Activated naive CD4-positive, alpha-beta T cell (primary cell): ENCODE measurements around the gene ZNF474.

Experiments used
- DNase-seq, 4 experiments: peaks; one replicate each; lab custom pipeline; 2025; lab: John Stamatoyannopoulos, UW

ZNF474 gene

DNA sequence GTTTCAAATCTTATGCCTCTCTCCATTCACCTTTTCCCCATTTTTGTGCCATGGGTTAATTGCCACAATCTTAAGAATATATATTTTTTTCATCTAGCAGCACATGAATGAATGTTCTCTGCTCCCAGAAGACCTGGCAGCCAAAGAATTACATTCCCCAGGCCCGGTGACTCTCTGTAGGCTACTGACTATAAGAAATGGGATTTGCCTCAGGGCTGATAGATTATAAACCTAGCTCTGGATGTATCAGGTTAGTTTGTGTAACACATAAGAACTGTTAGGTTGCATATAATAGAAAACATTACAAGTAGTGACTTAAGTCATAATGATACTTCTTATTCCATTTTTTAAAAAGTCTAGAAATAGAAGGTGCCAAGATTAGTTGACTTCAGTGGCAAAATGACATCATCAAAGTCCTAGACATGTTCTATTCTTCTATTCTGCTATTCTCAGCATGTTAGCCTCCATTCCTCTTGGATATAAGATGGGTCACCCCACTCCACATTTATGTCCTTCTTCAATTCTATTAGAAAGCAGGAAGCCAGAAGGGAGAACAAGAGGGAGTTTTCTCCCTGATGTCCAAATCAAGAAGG, 10.9 kb upstream of the ZNF474 start:
- DNase-seq = no peak

DNA sequence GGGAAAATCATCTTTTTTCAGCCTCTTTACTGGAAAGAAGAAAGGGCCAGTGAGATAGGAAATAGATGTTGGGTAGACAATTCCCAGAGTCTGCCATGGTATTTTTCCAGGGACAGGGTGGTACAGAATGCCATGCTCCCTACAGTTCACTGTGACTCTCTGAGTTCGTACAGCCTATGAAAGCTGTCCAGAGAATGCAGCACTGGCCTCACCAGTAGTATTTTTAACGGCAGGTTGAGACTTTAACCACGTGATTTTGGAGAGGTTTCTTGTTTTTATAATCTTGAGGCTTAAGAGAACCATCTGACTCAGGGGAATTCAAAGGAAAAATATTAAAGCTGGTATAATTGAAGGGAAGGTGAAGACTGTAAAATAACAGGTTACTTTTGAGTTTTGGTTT, 10.1 kb upstream of the ZNF474 start:
- no peak for DNase-seq

DNA sequence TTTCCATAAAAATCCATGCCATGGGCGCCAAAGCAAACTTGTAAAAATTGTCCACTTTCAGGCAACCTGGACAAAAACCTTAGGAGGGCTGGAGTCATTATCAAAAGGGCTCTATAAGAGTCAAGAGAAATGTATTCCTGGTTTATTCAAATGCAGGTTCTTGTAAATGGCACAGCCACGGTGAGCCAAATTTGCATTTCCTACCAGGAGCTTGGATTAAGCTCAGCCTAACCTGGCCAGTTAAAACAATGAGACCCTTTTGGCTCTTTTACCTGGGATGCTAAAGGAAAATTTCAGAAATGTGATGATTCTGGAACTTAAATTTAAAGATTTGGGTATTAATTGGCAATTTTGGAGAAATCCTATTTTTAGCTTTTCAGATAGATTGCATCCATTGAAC, 8.9 kb upstream of the ZNF474 start:
- no peak for DNase-seq

DNA sequence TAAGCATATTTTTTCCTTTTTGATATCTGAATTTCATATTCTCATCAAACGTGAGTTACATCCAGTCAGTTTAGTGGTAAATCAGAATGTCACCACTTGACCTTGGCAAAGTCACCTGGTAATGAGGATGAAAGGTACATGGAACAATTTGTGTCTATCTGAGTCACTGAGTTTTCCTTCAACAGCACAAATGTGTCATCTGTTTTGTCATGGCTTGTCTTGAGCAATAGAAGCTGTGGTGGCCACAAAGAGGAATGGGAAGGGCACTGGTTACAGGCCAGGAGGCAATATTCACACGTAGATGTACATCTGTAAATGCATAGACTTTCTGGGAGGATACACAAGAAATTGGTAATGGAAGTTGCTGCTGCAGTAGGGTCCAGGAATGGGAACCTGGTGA, 8.4 kb upstream of the ZNF474 start:
- no peak for DNase-seq

DNA sequence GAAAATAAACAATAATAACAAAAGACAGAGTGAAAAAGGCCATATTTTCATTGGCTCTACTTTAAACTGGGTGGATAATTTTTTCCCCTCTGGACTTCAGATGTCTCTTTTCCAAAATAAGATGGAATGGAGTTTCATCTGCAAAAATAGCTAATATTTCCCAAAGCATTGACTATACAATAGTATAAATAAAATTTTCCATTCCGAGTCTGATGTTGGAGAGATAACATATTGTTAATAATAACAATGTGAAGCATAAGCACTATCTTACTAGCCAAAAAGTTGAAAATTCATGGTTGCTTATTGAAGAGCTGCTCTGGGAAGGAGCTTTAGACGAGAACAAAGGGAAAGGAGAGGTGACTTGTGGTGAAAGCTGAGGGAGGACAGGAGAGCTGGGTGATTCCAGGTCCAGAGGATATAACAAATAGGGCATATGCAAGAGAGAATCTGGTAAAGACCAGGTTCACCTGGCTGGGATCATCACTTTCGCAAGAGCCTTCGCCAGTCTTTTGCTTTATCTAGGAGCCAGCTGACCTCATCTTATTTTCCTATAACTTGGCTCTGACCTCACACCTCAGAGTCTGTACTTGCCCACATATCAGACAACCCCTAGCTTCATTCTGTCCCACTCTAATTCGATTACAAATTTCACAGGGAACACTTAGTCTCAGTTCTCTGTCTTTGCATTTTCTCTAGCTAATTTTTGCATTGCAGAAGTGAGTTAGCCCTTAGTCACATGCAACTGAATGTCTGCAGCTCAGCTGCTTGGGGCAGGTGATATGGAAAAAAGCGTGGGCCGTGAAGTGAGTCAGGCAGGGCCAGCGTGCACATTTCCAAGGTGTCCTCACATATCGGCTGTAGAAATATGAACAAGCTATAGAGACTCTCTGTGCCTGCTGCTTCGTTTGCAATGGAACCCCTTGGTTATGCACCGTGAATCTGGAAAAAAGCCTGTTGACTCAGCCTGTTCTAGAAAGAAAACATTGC, 7.6 kb upstream of the ZNF474 start:
- DNase-seq = no peak

DNA sequence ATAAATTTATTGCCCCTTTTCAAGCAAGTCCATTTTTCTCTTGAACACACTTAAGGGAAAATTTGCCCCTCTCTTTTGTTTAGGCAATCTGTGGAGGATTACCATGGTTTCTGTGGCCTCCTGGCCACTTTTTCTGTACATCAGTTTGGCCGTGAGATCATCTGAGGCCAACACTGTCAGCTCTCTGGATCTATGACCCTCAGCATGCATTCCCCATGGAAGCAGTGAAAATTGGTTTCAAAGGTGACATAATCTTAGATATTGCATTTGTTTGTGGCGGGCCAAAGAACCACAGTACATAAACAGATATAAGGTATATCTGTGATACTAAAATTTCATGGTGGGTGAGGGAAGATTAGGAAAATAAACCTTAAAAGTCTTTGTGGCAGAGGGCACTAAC, 4.6 kb upstream of the ZNF474 start:
- no peak for DNase-seq

DNA sequence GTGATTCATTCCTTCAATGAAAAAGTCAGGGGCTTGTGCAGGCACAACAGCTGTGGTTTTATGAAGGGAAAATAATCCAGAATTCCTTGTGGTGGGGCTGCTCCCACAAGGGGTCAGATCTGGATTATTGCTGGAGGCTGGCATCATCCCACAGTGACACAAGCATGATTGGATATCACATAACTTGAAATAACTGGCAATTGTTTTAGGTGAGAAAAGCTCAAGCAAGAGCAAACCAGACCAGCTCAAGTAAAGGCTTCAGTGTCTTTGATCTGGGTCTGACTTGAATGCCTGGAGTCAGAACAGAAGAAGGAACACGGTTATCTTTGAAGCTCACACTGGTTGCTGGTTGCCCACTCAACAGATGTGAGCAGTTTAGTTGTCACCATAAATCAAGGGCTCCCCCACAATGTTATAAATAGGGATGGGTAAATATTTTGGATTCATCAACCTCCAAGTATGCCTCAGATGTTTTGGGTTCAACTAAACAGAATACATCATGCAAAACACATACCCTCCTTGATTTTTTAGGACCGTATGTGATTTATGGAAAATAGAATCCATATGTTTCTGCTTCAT, 3.1 kb upstream of the ZNF474 start:
- DNase-seq = no peak

DNA sequence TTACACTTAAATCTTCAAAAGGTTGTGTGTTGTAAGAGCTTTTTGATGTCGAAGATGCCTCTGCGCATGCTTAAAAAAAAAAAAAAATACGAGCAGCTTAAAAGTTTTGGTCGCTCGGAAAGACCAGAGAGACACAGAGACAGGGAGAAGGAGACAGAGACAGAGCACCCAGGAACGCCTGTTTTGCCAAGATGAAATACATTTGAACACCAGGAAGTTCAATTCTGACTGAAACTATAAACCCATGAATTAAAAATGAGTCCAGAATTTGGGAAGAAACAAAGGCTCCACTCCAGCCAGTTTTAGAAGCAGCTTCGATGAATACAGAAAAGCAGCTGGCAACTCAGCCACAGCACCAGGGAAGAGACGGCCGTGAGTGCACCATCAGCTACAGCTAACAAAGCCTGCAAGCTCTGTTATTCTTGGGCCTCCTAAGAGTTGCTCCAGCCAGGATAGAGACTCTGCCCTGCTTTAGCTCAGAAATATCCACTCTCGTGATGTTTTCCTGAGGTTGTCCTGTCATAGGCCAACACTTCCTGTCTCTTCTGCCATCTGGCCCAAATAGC, 2.5 kb upstream of the ZNF474 start:
- no peak for DNase-seq

DNA sequence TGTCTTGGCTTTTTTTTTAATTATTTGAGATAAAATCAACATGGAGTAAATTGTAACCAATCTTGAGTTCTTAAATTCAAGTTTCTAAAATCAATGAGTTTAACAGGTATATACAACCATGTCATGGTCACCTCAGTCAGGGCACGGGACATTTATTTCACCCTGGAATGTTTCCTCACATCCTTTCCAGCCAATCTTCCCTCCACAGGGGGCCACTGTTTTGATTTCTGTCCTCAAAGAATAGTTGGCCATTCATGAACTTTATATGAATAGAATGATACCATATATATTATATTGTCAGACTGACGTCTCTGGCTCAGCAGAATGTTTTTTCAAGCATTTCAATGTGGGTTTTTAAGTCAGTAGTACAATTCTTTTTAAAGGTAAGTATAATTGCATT, 806 bp downstream of the ZNF474 start:
- no peak for DNase-seq

DNA sequence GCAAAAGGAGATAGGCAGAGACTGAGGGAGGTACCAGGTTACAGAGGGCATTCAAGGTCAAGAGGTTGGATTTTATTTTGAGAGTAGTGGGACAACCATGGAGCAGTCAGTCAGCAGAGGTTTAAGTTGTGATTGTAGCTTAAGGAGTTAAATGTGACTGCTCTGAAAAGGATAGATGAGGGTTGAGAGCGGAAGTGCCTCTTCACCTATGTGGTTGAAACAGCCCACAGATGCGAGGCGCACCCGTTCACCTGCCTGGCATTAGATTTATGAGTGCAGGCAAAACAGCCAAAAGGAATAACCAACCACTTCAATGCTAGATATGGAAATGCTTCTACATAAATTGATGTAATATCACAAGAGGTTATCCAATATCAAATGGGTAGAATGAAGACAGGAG, 8.4 kb downstream of the ZNF474 start:
- DNase-seq = peak in 1 of 4 experiments; percentile 5

DNA sequence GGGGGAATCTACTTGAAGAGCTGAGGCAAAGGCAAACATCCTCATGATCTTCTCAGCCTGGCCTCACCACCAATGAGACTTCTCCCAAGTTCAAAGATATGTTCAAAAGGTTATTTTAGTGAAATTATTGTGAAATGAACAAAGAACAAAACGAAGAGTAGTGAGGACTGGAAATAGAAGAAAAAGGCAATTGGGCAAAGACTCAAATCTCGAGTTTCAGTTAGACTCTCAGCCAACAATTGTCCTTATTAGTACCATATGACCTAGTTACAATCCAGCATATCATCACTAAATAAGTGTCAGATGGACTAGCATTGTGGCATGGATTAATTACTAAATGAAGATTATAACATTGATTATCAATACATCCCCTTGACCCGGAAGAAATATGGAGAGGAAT, 9.0 kb downstream of the ZNF474 start:
- DNase-seq = no peak

DNA sequence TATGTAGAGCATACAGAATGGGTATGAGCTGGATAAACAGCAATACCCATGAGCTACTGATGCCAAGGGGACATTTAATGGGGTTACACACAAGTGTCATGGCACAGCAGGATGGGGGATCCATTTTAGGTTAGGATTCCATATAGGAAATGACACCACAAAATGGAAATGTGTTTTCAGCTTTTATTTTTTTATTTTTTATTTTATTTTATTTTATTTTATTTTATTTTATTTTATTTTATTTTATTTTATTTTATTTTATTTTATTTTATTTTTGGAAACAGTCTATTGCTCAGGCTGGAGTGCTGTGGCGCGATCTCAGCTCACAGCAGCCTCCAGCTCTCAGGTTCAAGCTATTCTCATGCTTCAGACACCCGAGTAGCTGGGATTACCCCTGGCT, 11.6 kb downstream of the ZNF474 start:
- no peak for DNase-seq

DNA sequence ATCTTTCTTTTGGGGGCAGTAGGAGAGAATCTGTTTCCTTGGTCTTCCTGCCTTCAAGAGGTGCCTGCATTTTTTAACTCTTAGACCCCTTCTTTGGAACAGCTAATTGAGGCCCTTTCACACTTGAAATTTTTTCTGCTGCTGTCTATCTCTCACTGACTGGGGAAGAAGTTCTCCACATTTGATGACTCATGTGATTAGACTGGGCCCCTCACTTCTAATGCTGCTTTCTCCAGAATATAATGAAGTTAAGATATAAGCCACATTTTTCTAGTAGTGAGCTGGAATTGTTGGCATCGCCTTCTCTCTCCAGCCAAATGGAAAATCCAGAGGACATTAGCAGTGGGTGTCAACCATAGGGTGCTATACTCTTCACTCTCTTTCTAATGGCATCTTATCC, 12.4 kb downstream of the ZNF474 start:
- DNase-seq = no peak

DNA sequence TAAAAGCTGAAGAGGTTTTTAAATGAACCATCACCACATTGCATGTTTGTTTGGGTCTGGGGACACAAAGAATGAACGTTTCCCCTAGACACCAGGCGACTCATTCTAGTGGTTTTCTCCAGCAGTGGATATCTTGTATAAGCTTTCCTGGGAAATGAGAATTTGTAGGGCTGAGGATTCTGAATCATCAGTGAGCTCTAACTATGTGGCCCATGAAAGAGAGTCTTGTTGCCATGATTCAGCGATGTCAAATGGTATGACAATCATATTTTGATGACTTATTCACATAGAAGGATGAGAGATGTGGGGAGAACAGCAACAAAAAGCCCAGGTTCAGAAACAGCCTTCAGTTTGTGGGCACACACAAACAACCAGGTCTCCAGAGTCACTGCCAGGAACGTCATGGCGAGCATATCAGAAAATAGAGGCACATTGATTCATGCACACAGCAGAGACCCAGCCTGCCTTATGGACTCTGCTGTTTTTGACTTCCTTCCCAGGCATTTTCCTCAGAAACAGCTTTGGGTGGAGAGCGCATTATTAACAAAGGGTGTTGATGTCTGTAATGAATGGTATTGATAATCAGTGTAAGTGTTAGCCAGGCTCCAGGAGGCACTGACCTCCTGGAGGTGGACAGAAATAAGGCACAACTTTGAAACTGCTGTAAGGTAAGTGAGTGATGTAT, 13.3 kb downstream of the ZNF474 start:
- no peak for DNase-seq

DNA sequence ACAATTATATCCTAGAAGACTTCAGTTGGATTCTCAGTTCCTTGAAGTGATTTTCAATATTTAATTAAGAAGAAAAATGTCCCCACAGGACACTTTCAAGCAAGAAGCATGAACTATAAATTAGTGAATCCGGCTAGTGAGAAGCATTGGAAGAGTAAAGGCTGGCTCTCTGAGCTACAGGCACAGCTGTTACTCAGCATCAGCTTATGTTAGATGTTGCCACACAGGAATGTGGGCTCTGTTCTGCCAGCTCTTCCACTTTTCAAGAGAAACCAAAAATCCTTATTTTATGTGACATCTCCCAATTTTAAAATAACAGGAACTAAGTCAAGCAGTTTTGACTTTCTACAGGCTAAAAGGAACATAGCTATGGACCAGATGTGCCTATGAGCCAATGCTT, 14.9 kb downstream of the ZNF474 start:
- no peak for DNase-seq

DNA sequence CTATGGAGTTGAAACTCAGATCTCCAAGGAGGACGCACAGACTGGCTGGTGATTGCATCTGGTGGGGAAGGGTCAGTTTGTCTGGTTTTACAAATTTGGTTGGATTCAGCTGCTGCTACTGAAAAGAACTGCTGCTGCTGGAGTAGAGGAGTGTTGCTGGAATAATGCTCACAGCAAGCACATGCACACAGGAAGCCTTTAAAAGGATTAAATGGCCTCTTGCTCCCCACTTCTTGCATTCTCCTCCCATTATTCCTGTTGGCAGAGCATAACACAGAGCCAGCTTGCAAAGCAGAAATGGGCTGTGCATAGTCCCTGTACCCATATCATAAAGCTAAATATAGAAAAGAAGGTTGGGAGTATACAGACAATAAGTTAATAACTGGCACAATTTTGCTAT, 16.6 kb downstream of the ZNF474 start:
- DNase-seq = no peak

DNA sequence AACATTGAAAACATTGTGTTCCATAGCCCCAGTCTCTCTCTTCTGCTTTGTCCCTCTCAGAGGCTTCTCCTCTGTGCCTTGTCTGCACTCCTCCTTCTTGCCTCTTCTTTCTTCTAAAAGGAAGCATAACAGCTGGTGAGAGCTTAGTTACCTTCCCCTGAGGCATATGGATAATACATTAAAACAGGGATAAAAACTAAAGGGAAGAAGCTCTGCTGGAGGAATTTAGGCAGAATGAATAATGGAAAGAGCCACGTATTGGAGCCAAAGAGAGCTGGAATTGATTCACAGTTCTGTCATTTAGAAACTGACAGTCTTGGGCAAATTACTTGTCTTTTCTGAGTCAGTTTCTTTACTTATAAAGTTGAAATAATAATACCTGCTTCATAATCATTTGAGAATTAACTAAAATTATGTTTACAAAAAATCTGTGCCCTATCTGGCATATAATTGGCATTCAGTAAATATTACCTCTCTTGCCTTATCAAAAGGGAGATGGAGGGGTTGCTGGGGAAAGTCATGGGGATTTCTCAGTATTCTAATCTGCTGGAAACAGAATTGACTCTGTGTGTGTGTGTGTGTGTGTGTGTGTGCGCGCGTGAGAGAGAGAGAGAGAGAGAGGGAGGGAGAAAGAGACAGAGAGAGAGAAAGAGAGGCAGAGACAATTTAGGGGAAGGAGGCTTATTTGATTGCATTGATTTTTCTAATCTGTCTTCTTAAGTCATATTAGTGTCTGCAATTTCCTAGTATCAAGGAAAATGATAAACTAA, 20.2 kb downstream of the ZNF474 start:
- DNase-seq = no peak

DNA sequence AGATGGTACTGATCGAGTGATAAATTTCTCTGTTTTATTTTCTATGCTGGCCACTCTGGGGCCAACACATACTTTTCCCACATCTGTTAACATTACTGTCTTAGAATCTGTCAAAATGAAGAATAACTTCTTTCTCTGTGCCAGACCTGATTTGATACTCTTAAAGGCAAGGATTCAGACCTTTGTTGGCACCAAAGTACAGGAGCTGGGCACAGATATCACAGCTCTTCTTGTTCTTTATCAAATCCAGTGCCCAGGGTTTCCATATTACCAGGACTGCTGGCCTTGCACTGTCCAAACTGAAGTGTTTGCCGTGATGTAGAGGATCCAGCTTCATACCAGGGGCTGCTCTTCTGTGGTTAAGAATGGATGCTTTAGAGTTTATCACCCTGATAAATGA, 20.9 kb downstream of the ZNF474 start:
- DNase-seq = no peak

DNA sequence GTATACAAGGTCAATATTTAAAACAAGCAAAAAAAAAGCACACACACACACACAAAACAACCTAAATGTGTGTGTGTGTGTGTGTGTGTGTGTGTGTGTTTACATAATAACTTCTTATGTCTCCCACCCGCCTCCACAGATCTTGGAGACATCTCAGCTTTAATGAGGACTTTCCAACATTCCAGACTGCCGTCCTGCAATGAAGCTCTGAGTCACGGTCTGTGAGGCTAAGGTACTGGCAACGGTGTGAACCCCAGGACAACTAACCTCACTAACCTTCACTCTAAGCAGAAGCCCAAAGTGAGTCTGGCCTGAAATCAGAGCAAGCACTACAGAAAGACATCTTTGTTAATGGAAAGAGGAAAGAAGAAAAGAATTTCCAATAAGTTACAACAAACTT, 22.3 kb downstream of the ZNF474 start:
- no peak for DNase-seq

DNA sequence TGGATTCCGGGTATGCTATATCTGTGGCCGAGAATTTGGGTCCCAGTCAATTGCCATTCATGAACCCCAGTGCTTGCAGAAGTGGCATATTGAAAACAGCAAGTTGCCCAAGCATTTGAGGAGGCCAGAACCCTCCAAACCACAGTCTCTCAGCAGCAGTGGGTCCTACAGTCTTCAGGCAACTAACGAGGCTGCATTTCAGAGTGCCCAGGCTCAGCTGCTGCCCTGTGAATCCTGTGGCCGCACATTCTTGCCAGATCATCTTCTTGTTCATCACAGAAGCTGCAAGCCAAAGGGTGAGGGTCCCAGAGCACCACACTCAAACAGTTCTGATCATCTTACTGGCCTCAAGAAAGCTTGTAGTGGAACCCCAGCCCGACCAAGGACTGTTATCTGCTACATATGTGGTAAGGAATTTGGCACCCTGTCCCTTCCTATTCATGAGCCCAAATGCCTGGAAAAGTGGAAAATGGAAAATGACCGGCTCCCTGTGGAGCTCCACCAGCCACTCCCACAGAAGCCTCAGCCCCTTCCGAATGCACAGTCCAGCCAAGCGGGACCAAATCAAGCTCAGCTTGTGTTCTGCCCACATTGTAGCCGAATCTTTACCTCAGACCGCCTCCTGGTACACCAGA, 23.0 kb downstream of the ZNF474 start:
- DNase-seq = no peak

DNA sequence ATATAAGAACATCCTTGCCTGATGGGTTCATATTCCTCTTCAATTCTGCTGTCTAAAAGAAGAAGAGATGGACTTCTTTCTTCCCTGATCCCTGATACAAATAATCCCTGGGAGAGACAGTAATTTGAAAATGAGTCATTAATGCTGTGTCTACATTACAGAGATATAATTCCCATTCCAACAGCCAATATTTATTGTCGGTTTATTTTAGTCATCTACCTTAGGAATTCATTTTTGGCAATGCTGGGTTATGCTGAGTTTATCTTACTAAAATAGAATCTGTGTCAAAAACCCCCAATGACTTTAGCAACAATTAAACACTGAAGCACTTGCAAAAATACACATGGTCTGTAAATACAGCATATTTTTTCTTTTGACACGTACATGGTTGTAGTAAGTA, 23.9 kb downstream of the ZNF474 start:
- no peak for DNase-seq
